ENCODE results near the gene CISD3. TPM values are rescaled to one million over a fixed set of nuclear protein-coding genes. Genes with fewer than 3 reads are reported as not detected.

CISD3 gene, protein sequence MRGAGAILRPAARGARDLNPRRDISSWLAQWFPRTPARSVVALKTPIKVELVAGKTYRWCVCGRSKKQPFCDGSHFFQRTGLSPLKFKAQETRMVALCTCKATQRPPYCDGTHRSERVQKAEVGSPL
- total RNA-seq = 44.6 TPM
- long read RNA-seq, transcript CISD3-206 (3 exons, 2,326 nt) = minor isoform, 9 of 48 reads
- long read RNA-seq, transcript CISD3-204 (4 exons, 2,074 nt) = major isoform, 25 of 48 reads
- long read RNA-seq, partial matches to known transcripts = 0 of 48 reads
- long read RNA-seq, other reads (novel, unspliced or antisense) = 13 of 48 reads

DNA sequence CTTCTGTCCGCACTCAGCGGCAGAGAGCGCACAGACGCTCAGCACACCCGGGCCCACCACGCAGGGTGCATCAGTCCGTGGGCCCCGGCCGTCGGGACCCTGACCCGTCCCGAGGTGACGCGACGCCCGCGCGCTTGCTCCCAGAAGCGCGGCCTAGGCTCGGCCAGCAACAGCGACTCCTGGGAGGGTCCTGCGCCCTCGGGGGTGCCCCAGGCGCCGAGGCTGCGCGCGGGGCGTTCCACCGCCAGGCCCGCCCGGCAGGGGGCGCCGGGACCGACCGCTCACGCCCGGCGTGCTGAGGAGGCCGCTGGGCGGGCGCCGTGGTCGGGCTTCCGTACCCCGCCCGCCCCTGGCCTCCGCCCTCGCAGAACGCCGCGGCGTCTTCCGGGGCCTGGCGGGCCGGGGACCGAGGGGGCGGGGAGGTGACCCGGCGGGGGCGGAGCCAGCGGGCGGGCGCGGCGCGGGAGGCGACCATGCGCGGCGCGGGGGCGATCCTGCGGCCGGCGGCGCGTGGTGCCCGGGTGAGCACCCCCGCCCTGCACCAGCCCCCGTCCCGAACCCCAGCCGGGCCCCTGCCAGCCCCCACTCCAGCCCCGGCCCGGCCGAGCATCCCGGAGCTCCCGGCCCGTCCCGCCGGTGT, at the start of gene CISD3:
TSS of gene CISD3 (plus strand) at position 456 of the 640 bp plus-strand sequence. CDS start at position 474, 18 bp downstream.
- peak; percentile 95 for DNase-seq (ENCODE audit: low spot score)

DNA sequence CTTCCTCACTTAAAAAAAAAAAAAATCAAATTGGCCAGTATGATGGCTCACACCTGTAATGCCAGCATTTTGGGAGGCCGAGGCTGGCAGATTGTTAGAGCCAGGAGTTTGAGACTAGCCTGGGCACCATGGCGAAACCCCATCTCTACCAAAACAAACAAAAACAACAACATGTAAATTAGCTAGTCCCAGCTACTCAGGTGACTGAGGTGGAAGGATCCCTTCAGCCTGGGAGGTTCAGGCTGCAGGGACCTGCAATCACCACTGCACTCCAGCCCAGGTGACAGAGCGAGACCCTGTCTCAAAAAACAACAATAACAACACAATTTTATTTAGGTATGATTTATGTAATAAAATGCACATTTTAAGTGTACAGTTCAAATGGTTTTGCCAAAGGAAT, 49.0 kb upstream of the CISD3 start:
- DNase-seq (ENCODE audit: low spot score) = no peak

DNA sequence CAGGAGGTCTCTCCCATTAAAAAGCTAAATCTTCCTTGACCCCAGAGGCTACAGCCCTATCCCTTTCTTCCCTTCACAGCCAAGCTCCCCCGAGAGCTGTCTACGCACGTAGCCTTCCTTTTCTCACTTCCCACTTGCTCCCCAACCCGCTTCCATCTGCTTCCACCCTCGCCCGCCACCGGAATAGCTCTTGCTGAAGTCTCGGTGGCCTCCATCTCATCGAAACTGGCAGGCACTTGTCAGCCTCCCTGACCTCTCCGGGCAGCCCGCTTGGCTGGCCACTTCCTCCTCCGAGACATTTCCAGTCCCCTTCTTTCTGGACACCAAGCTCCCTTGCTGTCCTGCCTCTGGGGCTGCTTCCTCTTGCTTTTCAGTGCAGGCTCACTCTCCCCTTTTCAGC, 44.6 kb upstream of the CISD3 start:
- DNase-seq (ENCODE audit: low spot score) = no peak

DNA sequence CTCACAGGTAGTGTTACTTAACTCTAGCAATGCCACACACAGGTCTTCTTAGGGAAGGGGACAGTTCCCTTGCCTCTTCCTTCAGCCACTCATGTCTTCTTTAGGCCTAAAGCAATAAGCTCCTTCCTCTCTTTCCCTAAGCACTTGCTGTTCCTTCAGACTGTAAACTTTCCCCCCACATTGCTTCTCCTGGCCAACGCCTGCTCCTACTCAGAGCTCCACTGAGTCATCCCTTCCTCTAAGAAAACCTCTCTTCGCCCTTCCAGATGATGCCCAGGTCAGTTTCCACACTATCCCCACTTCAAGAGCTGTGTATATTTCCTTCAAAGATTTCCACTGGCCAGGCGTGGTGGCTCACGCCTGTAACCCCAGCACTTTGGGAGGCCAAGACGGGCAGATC, 42.9 kb upstream of the CISD3 start:
- DNase-seq (ENCODE audit: low spot score) = no peak

DNA sequence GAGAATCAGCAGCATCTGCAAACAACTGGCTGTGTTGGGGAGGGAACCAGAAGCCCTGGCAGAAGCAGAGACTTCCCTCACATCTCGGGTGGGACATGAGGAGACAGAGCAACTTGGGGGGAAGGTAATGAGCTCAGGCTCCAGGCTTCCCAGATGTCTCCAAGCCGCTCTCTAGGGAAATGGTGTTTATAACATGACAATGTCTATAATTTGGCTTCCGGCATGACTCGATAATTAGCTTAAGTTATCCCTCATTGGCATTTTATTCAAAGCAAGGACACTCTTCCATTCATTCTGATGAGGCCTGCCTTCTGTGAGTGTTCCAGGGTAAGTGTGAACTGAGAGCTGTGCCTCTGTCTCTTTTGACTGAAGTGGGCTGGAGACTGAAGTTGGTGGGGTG, 39.8 kb upstream of the CISD3 start:
- no peak for DNase-seq (ENCODE audit: low spot score)

DNA sequence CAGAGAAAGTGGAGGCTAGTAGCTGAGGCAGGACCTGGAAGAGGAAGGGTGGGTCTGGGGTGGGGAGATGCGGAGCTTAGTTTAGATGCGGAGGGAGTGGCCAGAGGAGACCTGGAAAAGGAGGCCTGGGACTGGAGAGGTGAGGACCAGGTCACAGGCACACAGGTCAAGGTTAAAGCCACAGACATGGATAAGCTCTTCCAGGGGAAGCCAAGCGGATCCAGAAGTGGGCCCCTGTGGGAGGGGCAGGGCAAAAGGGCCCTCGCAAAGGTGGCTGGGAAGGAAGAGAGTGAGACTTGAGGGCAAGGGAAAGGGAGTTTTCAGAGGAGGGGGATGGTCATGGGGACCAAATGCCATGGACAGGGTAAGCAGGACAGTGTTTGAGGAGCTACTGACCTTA, 39.0 kb upstream of the CISD3 start:
- DNase-seq (ENCODE audit: low spot score) = no peak

DNA sequence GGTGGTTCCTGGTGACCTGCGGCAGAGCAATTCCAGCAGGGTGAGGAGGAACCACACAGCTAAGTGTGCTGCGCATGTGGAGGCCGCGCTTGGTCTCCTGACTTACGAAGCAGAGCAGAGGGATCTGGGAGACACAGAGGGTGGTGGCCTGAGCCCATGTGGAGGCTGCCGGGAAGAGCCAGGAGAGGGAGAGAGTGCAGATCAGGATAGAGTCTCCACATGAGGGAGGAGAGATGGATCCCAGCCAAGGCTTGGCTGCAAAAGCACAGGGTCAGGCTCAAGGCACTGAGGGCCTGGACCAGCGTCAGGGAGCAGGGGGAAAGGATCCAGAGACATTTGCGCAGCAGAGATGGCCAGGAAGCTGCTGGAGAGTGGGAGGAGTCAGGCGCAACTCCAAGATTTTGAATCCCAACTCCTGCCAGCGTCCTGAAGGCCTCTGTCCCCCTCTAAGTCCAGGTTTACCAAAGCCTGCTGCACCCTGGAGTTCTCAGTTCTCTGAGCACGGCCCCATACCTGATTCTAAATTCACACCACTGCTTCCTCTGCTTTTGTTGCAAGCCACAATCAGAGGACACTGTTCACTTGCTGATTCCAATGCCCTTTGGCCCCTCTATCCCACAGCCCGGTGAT, 36.3 kb upstream of the CISD3 start:
- DNase-seq (ENCODE audit: low spot score) = no peak

DNA sequence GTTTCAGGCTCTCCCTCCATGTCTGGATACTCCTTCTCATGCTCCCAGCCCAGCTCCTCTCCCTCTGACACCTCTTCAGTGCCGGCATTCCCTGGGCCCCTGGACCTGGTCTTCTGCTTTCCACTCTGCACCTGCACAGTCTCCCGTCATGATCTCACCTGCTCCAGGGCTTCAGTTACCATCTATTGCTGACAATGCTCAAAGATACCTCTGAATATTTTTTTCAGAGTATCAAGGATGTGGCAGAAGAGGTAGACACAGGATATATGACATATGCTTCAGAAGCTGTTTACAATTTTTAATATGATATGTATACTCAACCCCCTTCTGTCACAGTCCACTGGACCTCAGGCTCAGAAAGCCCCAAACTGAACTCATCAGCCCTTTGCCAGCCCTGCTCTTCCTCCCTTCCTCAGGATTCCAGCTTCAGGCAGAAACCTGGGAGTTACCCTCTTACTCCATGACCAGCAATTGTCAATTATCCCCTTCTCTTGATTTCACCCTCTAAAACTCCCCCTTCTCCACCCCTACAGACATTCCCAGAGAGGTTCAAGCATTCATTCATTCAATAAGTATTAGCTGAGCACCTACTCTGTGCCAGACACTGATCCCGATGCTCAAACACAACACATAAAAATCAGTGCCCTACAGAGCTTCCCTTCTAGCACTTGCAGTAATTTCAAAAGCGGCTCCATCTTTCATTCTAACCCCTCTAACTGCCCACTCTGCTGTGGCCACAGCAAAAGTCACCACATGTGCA, 32.9 kb upstream of the CISD3 start:
- DNase-seq (ENCODE audit: low spot score) = no peak

DNA sequence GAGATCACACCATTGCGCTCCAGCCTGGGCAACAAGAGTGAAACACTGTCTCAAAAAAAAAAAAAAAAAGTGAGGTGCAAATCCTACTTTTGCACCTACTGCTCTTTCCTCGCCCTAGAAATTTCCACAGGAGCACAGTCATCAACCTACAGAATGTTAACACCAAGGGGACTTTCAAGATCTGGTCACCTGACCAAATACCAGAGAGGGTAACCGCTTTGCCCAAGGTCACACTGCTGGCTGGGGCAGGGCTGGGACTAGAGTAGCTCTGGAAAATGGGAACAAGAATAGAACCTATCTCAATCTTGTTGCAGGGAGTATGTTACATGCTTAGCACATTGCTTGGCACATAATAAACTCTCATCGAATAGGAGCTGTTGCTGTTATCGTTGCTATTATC, 31.4 kb upstream of the CISD3 start:
- DNase-seq (ENCODE audit: low spot score) = no peak

DNA sequence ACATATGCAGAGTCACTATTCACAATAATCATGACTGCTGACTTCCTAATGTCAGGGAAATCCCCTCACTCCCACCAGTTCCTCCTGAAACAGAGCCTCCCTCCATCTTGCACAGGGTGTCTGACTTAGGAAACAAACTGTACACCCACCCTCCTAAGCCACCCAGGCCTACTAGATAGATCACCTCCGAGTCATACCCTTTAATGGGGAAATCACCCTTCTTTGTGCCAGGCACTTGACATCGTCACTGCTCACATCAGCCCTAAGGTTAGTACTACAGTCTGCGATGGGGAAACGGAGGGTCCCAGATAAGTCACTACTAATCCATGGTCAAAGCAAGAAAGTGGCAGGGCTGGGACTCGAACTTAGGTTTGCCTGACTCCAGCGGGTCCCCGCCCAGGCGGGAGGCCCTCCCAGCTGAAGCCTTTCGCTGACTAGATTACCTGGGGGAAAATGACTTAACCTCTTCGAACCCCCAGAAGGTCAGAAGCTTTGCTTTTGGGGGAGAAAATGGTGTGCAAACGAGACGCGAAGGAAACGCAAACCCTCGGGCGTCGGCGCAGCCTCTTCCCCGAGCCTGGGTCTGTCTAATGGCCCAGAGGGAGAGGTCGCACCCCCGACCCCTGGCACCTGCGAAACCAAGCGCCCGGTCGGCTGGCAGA, 28.5 kb upstream of the CISD3 start:
- DNase-seq (ENCODE audit: low spot score) = no peak

DNA sequence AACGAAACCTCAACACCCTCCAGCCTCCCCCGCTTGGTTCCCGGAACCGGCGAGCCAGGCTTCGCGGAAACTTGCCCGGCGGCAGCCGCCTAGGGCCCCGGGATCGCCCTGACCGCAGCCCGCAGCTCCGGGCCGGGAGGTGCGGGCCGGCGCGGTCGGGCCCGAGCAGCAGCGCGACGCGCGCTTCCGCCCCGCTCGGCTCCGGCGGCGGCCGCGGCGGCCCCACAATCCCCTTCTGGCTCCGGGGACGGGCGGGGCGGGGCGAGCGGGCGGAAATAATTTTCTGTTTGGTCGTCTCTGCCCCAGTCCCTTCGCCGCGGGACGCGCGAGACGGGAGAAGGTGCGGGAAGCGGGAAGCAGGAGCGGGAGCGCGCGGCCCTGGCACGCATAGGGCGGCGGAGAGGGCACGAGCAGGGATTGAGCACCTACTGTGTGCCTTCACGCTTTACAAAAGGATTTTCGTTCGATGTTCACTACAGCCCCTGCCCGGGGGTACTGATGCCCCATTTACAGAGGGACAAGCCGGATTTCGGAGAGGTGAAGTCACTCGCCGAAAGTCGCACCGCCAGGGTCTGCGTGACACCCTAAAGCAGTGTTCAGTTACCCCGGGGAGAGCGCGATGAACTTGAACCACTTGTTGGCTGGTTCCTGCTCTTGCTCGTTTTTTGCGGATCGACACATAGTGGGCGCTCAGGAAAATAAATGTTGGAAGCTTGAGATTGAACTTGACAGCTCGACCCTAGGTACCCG, 27.8 kb upstream of the CISD3 start:
- DNase-seq (ENCODE audit: low spot score) = peak; percentile 95

DNA sequence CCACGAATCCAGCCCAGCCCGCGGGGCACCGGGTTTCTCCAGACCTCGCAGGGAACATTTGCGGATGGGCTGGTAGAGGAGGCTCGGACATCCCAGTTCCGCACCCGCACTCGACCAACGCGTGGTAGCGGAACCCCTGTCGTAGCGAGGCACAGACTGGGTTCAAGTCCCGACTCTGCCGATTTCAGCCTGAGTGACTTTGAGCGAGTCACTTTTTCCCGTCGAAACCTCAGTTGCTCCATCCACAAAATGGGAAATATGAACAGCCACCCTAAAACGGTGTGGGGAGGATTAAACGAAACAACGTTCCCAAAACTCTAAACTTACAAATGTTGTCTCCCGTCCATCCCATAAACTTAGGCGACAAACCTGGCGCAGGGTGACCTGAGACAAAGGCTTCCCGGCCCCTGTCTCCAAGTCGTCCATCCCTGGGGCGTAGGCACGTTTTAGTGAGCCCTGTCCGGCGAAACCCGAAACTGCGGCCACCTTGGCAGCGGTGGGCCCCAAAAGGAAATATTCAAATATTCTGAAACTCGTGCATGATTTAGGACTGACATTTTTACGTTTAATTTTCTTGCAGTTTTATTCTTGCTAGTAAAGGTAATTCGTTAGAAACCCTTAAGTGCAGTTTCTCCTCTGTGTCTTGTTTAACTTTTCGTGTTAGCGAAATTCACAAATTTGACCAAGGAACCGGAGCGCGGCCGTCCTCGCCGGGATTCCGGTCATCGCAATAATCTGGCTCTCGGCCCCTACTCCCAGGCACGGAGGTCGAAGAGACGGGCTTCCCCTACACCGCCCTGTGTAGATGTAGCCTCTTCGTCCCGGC, 27.0 kb upstream of the CISD3 start:
- DNase-seq (ENCODE audit: low spot score) = no peak

DNA sequence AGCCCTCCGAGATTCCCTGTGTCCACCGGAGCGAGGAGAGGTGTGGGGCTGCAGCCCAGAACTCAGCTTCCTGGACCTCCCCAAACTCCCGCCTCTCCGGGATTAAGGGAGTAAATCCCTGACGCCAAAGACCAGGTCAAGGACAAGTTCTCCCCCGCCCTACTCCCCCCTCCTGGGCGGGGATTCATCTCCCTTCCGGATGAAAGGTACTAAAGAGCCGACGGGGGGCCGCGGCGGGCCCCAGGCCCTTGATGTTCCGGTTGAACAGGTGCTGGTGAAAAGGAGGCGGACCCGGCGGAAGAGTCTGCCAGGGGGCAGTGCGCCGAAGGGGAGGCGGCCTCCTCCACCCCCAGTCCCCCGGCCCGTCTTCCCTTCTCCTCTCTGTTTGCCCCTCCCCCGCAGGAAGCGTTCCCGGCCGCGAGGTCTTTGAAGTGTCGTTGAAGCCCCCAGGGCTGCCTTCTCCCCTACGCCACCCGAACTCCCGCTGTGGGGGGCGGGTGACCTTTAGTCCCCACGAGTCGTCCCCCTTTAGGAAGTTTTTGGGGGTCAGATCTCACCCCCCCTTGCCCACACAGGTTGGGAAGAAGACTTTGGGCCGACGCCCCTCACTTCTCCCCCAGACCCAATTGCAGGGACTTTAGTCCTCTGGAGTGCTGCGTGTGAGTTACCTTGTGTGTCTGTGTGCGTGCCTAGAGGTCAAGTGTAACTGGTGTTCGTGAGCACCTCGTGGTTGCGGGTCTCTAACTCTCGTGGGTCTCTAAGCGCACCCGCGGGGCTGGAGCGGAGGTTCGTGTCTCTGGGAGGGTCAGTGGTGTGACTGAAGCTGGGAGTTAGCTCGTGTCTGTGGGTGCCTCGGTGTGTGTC, 26.2 kb upstream of the CISD3 start:
- no peak for DNase-seq (ENCODE audit: low spot score)

DNA sequence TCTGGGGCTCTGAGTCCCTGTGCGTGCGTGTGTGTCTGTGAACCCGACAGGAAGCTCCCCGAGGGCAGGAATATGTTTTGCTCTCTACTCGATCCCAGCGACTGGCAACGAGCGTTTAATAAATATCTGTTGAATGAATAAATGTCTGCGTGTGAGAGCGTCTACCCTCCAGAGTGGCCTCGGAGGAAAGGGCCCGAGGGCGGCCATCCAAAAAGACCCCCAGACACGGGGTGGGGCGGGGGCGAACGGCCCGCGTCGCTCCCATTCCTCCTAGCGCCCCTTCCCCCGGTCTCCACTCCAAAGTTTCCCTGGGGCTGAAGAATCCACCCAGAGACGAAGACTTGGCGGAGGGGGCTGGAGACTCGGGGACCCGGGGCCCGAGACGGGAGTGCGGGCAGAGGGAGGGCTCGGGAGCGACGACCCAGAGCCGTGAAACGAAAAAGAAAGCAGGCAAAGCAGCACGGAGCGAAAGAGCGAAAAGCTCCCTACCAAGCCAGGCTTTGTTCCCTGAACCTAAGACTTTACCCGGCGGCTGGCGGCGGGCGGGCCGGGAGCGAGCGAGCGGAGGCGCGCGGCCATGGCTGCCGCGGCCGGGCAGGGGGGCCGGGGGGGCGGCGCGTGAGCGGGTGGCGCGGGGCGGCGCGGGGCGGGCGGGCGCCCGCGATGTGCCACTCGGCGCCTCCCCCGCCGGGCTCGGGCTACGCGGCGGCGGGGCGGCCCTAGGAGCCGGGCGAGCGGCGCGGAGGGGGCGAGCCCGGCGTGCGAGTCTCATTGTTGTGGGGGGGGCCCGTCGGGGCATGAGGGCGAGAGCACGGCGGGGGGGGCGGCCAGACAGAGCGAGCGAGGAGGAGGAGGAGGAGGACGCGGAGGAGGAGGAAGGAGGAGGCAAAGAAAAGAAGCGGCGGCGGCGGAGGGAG, 25.3 kb upstream of the CISD3 start, which contains the start of gene MLLT6:
TSS of gene MLLT6 (plus strand) at position 668 of the 917 bp plus-strand sequence. CDS start 360 bp downstream, outside the sequence.
- DNase-seq (ENCODE audit: low spot score) = no peak

DNA sequence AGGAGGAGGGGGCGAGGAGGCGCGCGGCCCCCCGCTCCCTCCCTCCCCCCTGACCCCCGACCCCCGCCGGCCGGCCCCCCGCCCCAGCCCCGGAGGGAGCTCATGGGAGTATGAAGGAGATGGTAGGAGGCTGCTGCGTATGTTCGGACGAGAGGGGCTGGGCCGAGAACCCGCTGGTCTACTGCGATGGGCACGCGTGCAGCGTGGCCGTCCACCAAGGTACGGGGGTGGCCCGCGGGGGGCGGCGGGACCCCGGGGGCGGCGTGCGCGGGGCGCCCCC, 24.7 kb upstream of the CISD3 start:
- DNase-seq (ENCODE audit: low spot score) = no peak

DNA sequence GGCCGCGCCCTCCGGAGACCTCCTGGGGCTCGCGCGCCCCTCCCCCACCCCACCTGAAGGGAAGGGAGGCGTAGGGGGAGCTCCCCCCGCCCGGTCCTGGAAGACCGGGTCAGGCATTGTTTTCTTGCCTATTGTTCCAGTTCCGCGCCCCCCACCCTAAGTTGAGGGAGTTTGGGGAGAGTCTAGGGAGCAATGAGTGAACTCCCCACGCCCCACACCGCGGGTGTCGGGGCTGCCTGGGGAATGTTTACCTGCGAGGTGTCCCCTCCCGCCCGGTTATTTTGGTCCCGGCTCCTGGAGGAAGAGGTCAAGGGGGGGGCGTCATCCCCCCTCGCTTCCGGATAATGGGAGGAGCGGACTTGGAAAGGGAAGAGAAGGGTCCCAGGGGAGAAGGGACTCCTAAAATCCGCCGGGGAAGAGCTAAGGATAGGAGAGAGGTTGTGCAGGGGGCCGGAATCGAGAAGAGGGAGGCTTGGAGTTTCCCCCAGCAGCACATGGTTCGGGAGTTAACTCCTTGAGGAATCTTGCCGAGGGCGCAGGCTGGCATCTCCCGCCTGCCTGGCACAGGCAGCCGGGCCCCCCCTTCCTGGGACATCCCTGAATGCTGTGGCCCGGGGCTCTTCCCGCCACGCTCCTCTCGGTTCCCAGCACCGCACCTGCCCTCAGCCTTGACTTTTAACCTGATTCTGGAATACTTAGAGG, 24.2 kb upstream of the CISD3 start:
- DNase-seq (ENCODE audit: low spot score) = no peak

All from mesenteric fat pad (tissue), 1 donor.